BLaER1 (cell line): Measurements from ENCODE around the gene CAPZA2.

Experiments used
- H3K27ac ChIP-seq: shearing (Covaris generic); formaldehyde crosslinking; 2 replicates; pipeline ENCODE4 v1.8.1; 2022
- H3K27me3 ChIP-seq: shearing (Covaris generic); formaldehyde crosslinking; 2 replicates; pipeline ENCODE4 v1.8.1; 2022
- H3K36me3 ChIP-seq: shearing (Covaris generic); formaldehyde crosslinking; 2 replicates; pipeline ENCODE4 v1.8.1; 2022
- H3K4me1 ChIP-seq: shearing (Covaris generic); formaldehyde crosslinking; 2 replicates; pipeline ENCODE4 v1.8.1; 2022
- H3K4me2 ChIP-seq: shearing (Covaris generic); formaldehyde crosslinking; 2 replicates; pipeline ENCODE4 v1.8.1; 2022
- H3K4me3 ChIP-seq: shearing (Covaris generic); formaldehyde crosslinking; 2 replicates; pipeline ENCODE4 v1.8.1; 2022
- H3K9ac ChIP-seq: shearing (Covaris generic); formaldehyde crosslinking; 2 replicates; pipeline ENCODE4 v1.8.1; 2022
- H3K9me3 ChIP-seq: shearing (Covaris generic); formaldehyde crosslinking; 2 replicates; pipeline ENCODE4 v1.8.1; 2022
- H4K20me1 ChIP-seq: shearing (Covaris generic); formaldehyde crosslinking; 2 replicates; pipeline ENCODE4 v1.8.1; 2022
- Cebpa-rat ChIP-seq: shearing (Covaris generic); IDR thresholded peaks from 2 replicates; pipeline ENCODE4 v1.8.1; 2022

The CAPZA2 gene

DNA sequence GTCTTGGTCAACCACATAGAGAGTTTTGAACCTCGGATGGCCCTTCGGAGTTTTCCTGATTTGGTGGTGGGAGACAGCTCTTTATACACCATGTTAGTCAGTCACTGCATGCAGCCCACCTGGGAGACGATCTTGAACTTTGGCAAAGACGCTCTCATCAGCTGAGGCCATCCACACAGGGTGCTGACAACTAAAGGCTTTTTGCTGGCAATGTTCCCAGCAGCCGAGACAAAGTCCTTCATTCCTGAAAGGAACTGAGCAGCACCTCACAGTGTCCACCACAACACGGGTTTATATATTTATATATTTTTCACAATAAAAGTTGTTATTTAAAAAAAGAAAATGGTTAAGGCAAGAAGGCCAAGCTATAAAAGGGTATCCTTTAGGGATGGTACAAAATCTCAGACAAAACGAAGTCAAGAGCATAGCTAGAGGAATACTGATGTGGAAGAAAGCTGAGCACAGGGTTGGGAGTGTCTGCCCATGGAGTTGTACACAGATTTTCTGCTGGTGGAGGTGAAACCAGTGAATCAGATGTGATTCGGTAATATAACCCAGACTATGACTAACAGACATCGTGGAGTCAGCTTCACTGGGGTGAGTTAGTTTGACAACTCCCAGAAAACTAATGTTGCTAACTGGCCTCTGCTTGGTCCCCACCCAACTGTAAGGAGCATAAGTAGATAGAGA is 27.4 kb upstream of the CAPZA2 start:
- Histone ChIP-seq H3K4me2 (no peak overlapping the region), H3K4me3 (no peak overlapping the region), H4K20me1 (no peaks in the 10 kb centered on the region), H3K27ac (no peak overlapping the region), H3K36me3 (no peaks in the 10 kb centered on the region), H3K9me3 (no peaks in the 10 kb centered on the region), H3K27me3 (no peaks in the 10 kb centered on the region; the same call in 1 of the 2 replicates), H3K9ac (no peak overlapping the region), H3K4me1 (no peaks in the 10 kb centered on the region)
- TF ChIP-seq Cebpa-rat: no peak

DNA sequence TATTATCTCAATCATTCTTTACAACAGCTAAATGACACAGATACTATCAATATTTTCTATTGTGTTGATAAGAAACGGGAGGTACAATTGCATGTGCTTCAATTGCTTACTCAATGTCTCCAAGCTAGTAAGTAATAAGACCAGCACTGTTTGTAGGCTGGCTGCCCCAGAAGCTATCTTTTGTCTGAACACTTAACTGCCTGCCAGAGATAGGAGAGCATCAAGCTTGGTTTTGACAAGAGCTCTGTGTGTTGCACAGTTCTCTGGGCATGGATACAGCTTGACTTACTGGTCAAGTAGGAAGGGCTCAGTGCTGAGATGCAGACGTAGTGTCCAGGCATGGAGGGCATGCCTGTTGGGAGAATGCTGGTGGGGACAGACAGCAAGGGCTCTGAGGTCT is 26.3 kb upstream of the CAPZA2 start:
- no peak for TF ChIP-seq Cebpa-rat

DNA sequence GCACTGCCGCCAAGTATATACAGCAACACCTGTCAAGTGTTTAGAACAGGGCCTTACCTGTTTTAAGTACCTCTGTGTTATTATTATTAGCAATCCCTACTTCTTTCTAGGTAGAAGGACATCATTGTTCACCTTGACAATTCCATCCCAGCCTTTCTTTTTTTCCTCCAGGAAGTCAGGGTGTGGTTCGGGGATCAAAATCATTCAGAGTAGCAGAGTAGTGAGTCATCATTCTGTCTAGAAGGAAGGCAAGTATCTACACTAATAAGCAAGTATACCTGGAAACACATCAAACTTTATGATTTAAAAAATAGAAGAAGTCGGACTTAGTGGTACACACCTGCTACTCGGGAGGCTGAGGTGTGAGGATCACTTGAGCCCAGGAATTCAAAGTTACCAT is 25.5 kb upstream of the CAPZA2 start:
- TF ChIP-seq Cebpa-rat: no peak
- Histone ChIP-seq H3K9ac (no peak overlapping the region), H3K27me3 (no peaks in the 10 kb centered on the region; the same call in 1 of the 2 replicates), H4K20me1 (no peaks in the 10 kb centered on the region), H3K4me3 (no peak overlapping the region), H3K4me2 (no peak overlapping the region), H3K36me3 (no peaks in the 10 kb centered on the region), H3K4me1 (no peaks in the 10 kb centered on the region), H3K9me3 (no peaks in the 10 kb centered on the region), H3K27ac (no peak overlapping the region)

More for the DNA sequence above, 26.3 kb upstream of the CAPZA2 start:
- no peaks in the 10 kb centered on the region for H3K36me3 ChIP-seq
- H3K27me3 ChIP-seq: no peaks in the 10 kb centered on the region; the same call in 1 of the 2 replicates
- no peaks in the 10 kb centered on the region for H3K9me3 ChIP-seq
- no peak overlapping the region for H3K4me3 ChIP-seq
- no peak overlapping the region for H3K27ac ChIP-seq
- H3K4me1 ChIP-seq: no peaks in the 10 kb centered on the region
- H4K20me1 ChIP-seq: no peaks in the 10 kb centered on the region
- H3K4me2 ChIP-seq: no peak overlapping the region
- H3K9ac ChIP-seq: no peak overlapping the region

GRCh38 chr7:116837586-116837985 is 24.8 kb upstream of the CAPZA2 start:
- no peak overlapping the region for H3K9ac ChIP-seq
- no peak overlapping the region for H3K4me2 ChIP-seq
- H3K27ac ChIP-seq: no peak overlapping the region
- H3K27me3 ChIP-seq: no peaks in the 10 kb centered on the region; the same call in 1 of the 2 replicates
- no peaks in the 10 kb centered on the region for H3K36me3 ChIP-seq
- no peaks in the 10 kb centered on the region for H3K9me3 ChIP-seq
- no peaks in the 10 kb centered on the region for H4K20me1 ChIP-seq
- no peaks in the 10 kb centered on the region for H3K4me1 ChIP-seq
- no peak for TF ChIP-seq Cebpa-rat
- H3K4me3 ChIP-seq: no peak overlapping the region

DNA sequence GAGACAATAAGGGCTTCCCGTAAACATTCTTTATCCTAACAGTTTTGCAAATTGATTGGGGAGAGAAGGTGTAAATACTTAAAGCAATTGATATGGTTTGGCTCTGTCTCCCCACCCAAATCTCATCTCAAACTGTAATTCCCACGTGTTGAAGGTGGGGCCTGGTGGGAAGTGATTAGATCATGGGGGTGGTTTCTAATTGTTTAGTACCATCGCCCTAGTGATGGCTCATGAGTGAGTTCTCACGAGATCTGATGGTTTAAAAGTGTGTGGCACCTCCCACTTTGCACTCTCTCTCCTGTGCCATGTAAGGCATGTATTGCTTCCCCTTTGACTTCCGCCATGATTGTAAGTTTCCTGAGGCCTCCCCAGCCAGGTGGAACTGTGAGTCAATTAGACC is 22.1 kb upstream of the CAPZA2 start:
- Histone ChIP-seq H3K4me1 (no peaks in the 10 kb centered on the region), H3K27ac (no peak overlapping the region), H3K9ac (no peak overlapping the region), H3K36me3 (no peaks in the 10 kb centered on the region), H3K4me3 (no peak overlapping the region), H3K9me3 (no peaks in the 10 kb centered on the region), H3K27me3 (no peaks in the 10 kb centered on the region; the same call in 1 of the 2 replicates), H4K20me1 (no peaks in the 10 kb centered on the region), H3K4me2 (no peak overlapping the region)
- no peak for TF ChIP-seq Cebpa-rat

GRCh38 chr7:116842371-116842770 is 20.0 kb upstream of the CAPZA2 start:
- H3K36me3 ChIP-seq: no peaks in the 10 kb centered on the region
- no peaks in the 10 kb centered on the region for H3K9me3 ChIP-seq
- H3K4me1 ChIP-seq: no peaks in the 10 kb centered on the region
- H3K9ac ChIP-seq: no peak overlapping the region
- no peaks in the 10 kb centered on the region for H3K27me3 ChIP-seq
- H3K27ac ChIP-seq: no peak overlapping the region
- no peak for TF ChIP-seq Cebpa-rat
- H3K4me2 ChIP-seq: no peak overlapping the region
- no peak overlapping the region for H3K4me3 ChIP-seq
- H4K20me1 ChIP-seq: no peaks in the 10 kb centered on the region

DNA sequence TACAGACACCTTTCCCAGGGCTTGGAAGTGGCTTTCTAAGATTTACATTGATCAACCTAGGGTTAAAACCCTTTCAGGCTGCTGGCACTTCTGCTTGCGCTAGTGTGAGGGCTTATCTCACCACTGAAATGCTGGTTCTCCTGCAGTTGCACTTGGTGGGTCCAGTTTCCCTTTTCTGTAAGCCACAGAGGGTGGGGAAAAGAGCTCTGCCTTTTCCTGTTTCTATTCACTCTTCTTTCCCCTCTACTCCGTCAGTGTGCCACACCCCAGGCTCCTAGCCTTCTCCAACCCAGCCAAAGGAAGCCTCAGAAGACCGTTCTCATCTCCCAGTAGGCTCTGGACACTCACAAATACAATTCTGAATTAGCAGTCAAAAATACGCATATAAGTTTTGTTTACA is 19.0 kb upstream of the CAPZA2 start:
- no peaks in the 10 kb centered on the region for H3K27me3 ChIP-seq
- H3K4me2 ChIP-seq: no peak overlapping the region
- no peak for TF ChIP-seq Cebpa-rat
- no peaks in the 10 kb centered on the region for H4K20me1 ChIP-seq
- H3K27ac ChIP-seq: no peak overlapping the region
- H3K4me3 ChIP-seq: no peak overlapping the region
- no peaks in the 10 kb centered on the region for H3K4me1 ChIP-seq
- H3K36me3 ChIP-seq: no peaks in the 10 kb centered on the region
- H3K9ac ChIP-seq: no peak overlapping the region
- no peaks in the 10 kb centered on the region for H3K9me3 ChIP-seq

DNA sequence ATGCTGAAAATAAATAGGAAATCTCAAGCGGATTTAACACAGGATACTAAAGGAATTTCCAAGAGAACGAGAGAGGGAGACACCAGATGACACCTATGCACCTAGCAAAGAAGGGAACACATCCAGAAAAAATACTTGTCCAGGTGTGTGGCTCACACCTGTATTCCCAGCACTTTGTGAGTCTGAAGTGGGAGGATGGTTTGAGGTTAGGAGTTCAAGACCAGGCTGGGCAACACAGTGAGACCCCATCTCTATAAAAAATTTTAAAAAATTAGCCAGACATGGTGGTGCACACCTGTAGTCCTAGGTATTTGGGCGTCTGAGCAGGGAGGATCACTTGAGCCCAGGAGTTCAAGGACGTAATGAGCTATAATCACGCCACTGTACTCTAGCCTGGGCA is 11.2 kb upstream of the CAPZA2 start:
- H3K4me2 ChIP-seq: no peak overlapping the region
- no peak overlapping the region for H3K4me3 ChIP-seq
- no peaks in the 10 kb centered on the region for H3K4me1 ChIP-seq
- H3K27me3 ChIP-seq: no peaks in the 10 kb centered on the region
- no peak for TF ChIP-seq Cebpa-rat
- H3K9me3 ChIP-seq: no peaks in the 10 kb centered on the region
- no peaks in the 10 kb centered on the region for H4K20me1 ChIP-seq
- H3K36me3 ChIP-seq: no peaks in the 10 kb centered on the region
- H3K9ac ChIP-seq: no peak overlapping the region
- no peak overlapping the region for H3K27ac ChIP-seq

GRCh38 chr7:116851671-116852070 is 10.7 kb upstream of the CAPZA2 start:
- H3K36me3 ChIP-seq: no peaks in the 10 kb centered on the region
- no peaks in the 10 kb centered on the region for H3K9me3 ChIP-seq
- H3K4me1 ChIP-seq: no peaks in the 10 kb centered on the region
- TF ChIP-seq Cebpa-rat: no peak
- H3K27ac ChIP-seq: no peak overlapping the region
- H3K9ac ChIP-seq: no peak overlapping the region
- H4K20me1 ChIP-seq: no peaks in the 10 kb centered on the region
- H3K4me3 ChIP-seq: no peak overlapping the region
- H3K27me3 ChIP-seq: no peaks in the 10 kb centered on the region
- H3K4me2 ChIP-seq: no peak overlapping the region

GRCh38 chr7:116854132-116854531 is 8.3 kb upstream of the CAPZA2 start:
- no peak overlapping the region for H3K9ac ChIP-seq
- no peak overlapping the region for H3K4me2 ChIP-seq
- H3K36me3 ChIP-seq: no peaks in the 10 kb centered on the region
- no peaks in the 10 kb centered on the region for H4K20me1 ChIP-seq
- H3K4me3 ChIP-seq: no peak overlapping the region
- no peaks in the 10 kb centered on the region for H3K27me3 ChIP-seq
- no peak overlapping the region for H3K27ac ChIP-seq
- no peaks in the 10 kb centered on the region for H3K9me3 ChIP-seq
- no peaks in the 10 kb centered on the region for H3K4me1 ChIP-seq
- no peak for TF ChIP-seq Cebpa-rat

- H3K4me1 ChIP-seq: peaks cover 4% of the 10 kb centered on the region; the same call in 1 of the 2 replicates
- H3K4me2 ChIP-seq: no peak overlapping the region
- no peaks in the 10 kb centered on the region for H4K20me1 ChIP-seq
- no peaks in the 10 kb centered on the region for H3K36me3 ChIP-seq
- TF ChIP-seq Cebpa-rat: no peak
- H3K27ac ChIP-seq: no peak overlapping the region
- no peak overlapping the region for H3K4me3 ChIP-seq
- H3K9me3 ChIP-seq: no peaks in the 10 kb centered on the region
- H3K9ac ChIP-seq: no peak overlapping the region
- H3K27me3 ChIP-seq: no peaks in the 10 kb centered on the region
These were observed 5.3 kb upstream of the CAPZA2 start for GRCh38 chr7:116857052-116857451.
